HepG2 (cell line): ENCODE measurements around the gene IRS1. TPM values are rescaled to one million over a fixed set of nuclear protein-coding genes. Genes with fewer than 3 reads are reported as not detected.

ENCODE experiments used
- CBX2 ChIP-seq, 2 experiments: fragments of 200-600 bp in 1 of 2; sonication (generic); formaldehyde crosslinking in 1 of 2; IDR thresholded peaks; 2 replicates each; pipeline versions ENCODE4 v1.7.0 to v1.8.1; 2018 to 2022; ENCODE audit warnings: low read depth in 2 of 2, low read length in 1 of 2, mild to moderate bottlenecking in 1 of 2, missing genetic modification reagents in 1 of 2
- DNMT1 ChIP-seq: sonication (generic); formaldehyde crosslinking; IDR thresholded peaks from 2 replicates; pipeline ENCODE4 v1.5.1; 2020; ENCODE audit warnings: mild to moderate bottlenecking, missing genetic modification reagents
- GATA4 ChIP-seq: sonication (generic); IDR thresholded peaks from 2 replicates; pipeline ENCODE4 v1.6.1; 2016; ENCODE audit warnings: antibody characterized with exemption, low read depth, borderline replicate concordance
- MLLT10 ChIP-seq: sonication (generic); formaldehyde crosslinking; IDR thresholded peaks from 2 replicates; pipeline ENCODE4 v1.4.0; 2020; ENCODE audit warnings: missing genetic modification reagents
- NR2F1 ChIP-seq, 2 experiments: fragments of 450-650 bp in 1 of 2; formaldehyde crosslinking in 1 of 2; IDR thresholded peaks; 2 replicates each; pipeline versions ENCODE4 v1.5.0 to v1.6.1; 2016 to 2020; ENCODE audit warnings: mild to moderate bottlenecking in 1 of 2, missing compliant biosample characterization in 1 of 2, missing genetic modification reagents in 1 of 2, moderate library complexity in 1 of 2
- POGZ ChIP-seq: sonication (generic); formaldehyde crosslinking; IDR thresholded peaks from 2 replicates; pipeline ENCODE4 v1.4.0; 2020; ENCODE audit warnings: mild to moderate bottlenecking, missing genetic modification reagents
- REXO4 ChIP-seq: sonication (generic); formaldehyde crosslinking; IDR thresholded peaks from 2 replicates; pipeline ENCODE4 v1.8.0; 2022; ENCODE audit warnings: missing genetic modification reagents, mild to moderate bottlenecking, borderline replicate concordance
- SIX1 ChIP-seq: sonication (generic); formaldehyde crosslinking; IDR thresholded peaks from 2 replicates; pipeline ENCODE4 v1.4.0; 2020; ENCODE audit warnings: missing genetic modification reagents, borderline replicate concordance
- SNAPC2 ChIP-seq: sonication (generic); formaldehyde crosslinking; IDR thresholded peaks from 2 replicates; pipeline ENCODE4 v1.8.1; 2022; ENCODE audit warnings: mild to moderate bottlenecking, missing genetic modification reagents
- TOE1 ChIP-seq: sonication (generic); formaldehyde crosslinking; IDR thresholded peaks from 2 replicates; pipeline ENCODE4 v1.4.0; 2020; ENCODE audit warnings: mild to moderate bottlenecking, missing genetic modification reagents
- TP53 ChIP-seq: sonication (generic); formaldehyde crosslinking; conservative IDR thresholded peaks from 2 replicates; pipeline ENCODE4 v1.4.0; 2020; ENCODE audit warnings: missing genetic modification reagents
- XBP1 ChIP-seq: sonication (generic); formaldehyde crosslinking; IDR thresholded peaks from 2 replicates; pipeline ENCODE4 v1.5.0; 2020; ENCODE audit warnings: missing genetic modification reagents
- YEATS4 ChIP-seq: sonication (generic); formaldehyde crosslinking; IDR thresholded peaks from 2 replicates; pipeline ENCODE4 v1.4.0; 2020; ENCODE audit warnings: missing genetic modification reagents, borderline replicate concordance
- ZBTB21 ChIP-seq: sonication (generic); formaldehyde crosslinking; IDR thresholded peaks from 2 replicates; pipeline ENCODE4 v1.4.0; 2020; ENCODE audit warnings: missing genetic modification reagents
- ZBTB3 ChIP-seq: sonication (generic); formaldehyde crosslinking; IDR thresholded peaks from 2 replicates; pipeline ENCODE4 v1.4.0; 2020; ENCODE audit warnings: low read depth, mild to moderate bottlenecking, moderate library complexity, missing genetic modification reagents, borderline replicate concordance
- ZMYM2 ChIP-seq: sonication (generic); formaldehyde crosslinking; IDR thresholded peaks from 2 replicates; pipeline ENCODE4 v1.8.0; 2022; ENCODE audit warnings: mild to moderate bottlenecking, missing genetic modification reagents
- ZNF335 ChIP-seq: sonication (generic); formaldehyde crosslinking; IDR thresholded peaks from 2 replicates; pipeline ENCODE4 v1.4.0; 2020; ENCODE audit warnings: missing genetic modification reagents
- ZNF34 ChIP-seq: sonication (generic); formaldehyde crosslinking; IDR thresholded peaks from 2 replicates; pipeline ENCODE4 v1.4.0; 2020; ENCODE audit warnings: mild to moderate bottlenecking, missing genetic modification reagents, borderline replicate concordance
- ZNF496 ChIP-seq: sonication (generic); formaldehyde crosslinking; IDR thresholded peaks from 2 replicates; pipeline ENCODE4 v1.8.1; 2023; ENCODE audit warnings: mild to moderate bottlenecking, moderate library complexity, missing genetic modification reagents; ENCODE audit not compliant: insufficient replicate concordance
- ZNF644 ChIP-seq: IDR thresholded peaks from 2 replicates; pipeline ENCODE4 v1.6.1; 2016; ENCODE audit warnings: low read depth
- ZNF772 ChIP-seq: sonication (generic); formaldehyde crosslinking; IDR thresholded peaks from 2 replicates; pipeline ENCODE4 v1.5.0; 2020; ENCODE audit warnings: mild to moderate bottlenecking, missing genetic modification reagents
- ZNF883 ChIP-seq: sonication (generic); formaldehyde crosslinking; IDR thresholded peaks from 2 replicates; pipeline ENCODE4 v1.5.1; 2020; ENCODE audit warnings: mild to moderate bottlenecking, missing genetic modification reagents; ENCODE audit errors: not compliant biosample characterization
- polyA plus RNA-seq, 8 experiments: library from polyadenylated mRNA; depleted of rRNA in 3 of 8; stranded (reverse) in 7 of 8; unstranded in 1 of 8; fragments of >200 nt; fragmentation: Illumina TruSeq in 4 of 8; extraction: Trizol in 4 of 8; gene quantifications; 2 replicates each; pipeline versions ENCODE4 v1.2.1 to v1.2.3, GENCODE V29; 2011 to 2016; ENCODE audit warnings: low read depth in 4 of 8, missing spikeins in 1 of 8, mixed read lengths in 1 of 8; ENCODE audit not compliant: insufficient read depth in 1 of 8
- total RNA-seq, 5 experiments: library from RNA; depleted of rRNA; stranded (reverse); fragments of >200 nt; fragmentation: Illumina TruSeq; extraction: Trizol; gene quantifications; 2 replicates each; pipeline ENCODE4 v1.2.3, GENCODE V29; 2016; ENCODE audit warnings: low read depth in 1 of 5
- TF ChIP-seq, protein P1 (sequence below): sonication (generic); formaldehyde crosslinking; IDR thresholded peaks from 2 replicates; pipeline ENCODE4 v1.4.0; 2020; ENCODE audit warnings: missing genetic modification reagents
- TF ChIP-seq, protein P2 (sequence below): IDR thresholded peaks from 2 replicates; pipeline ENCODE4 v1.6.1; 2016; ENCODE audit warnings: low read depth
- TF ChIP-seq, protein P3 (sequence below): sonication (generic); formaldehyde crosslinking; IDR thresholded peaks from 2 replicates; pipeline ENCODE4 v1.5.0; 2020; ENCODE audit warnings: missing genetic modification reagents

IRS1 gene
- total and polyA plus RNA-seq, 2 of the 13 experiments (the other 11 are each of a cell fraction or from before 2014, with no cell fraction given) = 8.7 to 9.0 TPM

DNA sequence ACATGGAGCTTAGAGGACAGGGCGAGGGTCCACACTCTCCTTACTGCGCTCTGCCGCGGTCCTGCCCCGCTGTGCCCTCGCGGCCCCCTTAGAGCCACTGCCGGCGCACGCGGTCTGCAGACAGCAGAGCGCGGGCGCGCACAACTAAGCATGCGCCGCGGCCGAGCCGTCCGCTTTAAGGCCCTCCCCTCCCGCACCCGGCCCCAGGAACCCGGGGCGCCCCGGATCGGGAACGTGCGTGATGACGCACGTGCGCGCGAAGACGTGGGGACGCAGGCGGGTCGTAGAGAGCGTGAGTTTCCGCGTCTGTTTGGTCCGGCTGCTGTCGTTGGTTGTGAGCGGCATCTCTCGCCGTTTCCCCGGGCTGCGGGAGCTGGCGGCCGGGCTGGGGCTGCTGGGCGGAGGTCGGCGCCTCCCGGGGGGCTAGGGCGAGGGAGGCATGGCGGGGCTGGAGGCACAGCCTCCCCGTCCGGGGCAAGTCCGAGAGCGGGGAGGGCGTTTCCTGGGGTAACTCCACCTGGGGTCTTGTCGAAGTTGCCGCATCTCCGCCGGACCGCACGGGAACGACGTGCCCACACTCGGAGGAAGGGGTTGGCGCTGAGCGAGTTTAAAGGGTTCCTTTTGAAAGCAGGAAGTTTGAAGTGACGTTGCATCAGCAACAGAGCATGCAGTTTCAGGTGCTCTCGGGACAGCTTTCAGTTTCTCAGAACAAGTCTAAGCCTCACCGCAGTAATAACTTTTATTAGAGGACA lies 36.4 kb upstream of the IRS1 start, which contains the start of gene RHBDD1 (continued):
- TF ChIP-seq, protein P1, sequence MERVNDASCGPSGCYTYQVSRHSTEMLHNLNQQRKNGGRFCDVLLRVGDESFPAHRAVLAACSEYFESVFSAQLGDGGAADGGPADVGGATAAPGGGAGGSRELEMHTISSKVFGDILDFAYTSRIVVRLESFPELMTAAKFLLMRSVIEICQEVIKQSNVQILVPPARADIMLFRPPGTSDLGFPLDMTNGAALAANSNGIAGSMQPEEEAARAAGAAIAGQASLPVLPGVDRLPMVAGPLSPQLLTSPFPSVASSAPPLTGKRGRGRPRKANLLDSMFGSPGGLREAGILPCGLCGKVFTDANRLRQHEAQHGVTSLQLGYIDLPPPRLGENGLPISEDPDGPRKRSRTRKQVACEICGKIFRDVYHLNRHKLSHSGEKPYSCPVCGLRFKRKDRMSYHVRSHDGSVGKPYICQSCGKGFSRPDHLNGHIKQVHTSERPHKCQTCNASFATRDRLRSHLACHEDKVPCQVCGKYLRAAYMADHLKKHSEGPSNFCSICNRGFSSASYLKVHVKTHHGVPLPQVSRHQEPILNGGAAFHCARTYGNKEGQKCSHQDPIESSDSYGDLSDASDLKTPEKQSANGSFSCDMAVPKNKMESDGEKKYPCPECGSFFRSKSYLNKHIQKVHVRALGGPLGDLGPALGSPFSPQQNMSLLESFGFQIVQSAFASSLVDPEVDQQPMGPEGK = peak; percentile 61
- TF ChIP-seq ZBTB3 (no peak), TP53 (no peak), NR2F1 (CRISPR knock-in tag; IDR thresholded peaks at IDR 0.05) (no peak), ZNF34 (CRISPR knock-in tag) (peak; percentile 45; the same call in 1 of the 2 replicates), CBX2 (IDR thresholded peaks at IDR 0.05; ENCODE audit: low read depth, low read length) (no peak), CBX2 (CRISPR knock-in tag; IDR thresholded peaks at IDR 0.05; ENCODE audit: low read depth) (no peak), POGZ (CRISPR knock-in tag) (peak; percentile 98), ZBTB21 (CRISPR knock-in tag) (no peak), GATA4 (no peak), ZNF644 (CRISPR knock-in tag) (no peak), ZNF335 (CRISPR knock-in tag) (no peak), DNMT1 (peak; percentile 96), ZNF883 (CRISPR knock-in tag) (peak; percentile 96), ZNF772 (CRISPR knock-in tag) (no peak), ZNF496 (CRISPR knock-in tag) (no peak), YEATS4 (CRISPR knock-in tag) (peak; percentile 54), SIX1 (no peak), XBP1 (CRISPR knock-in tag) (no peak; the same call in 1 of the 2 replicates), SNAPC2 (CRISPR knock-in tag) (no peak), TOE1 (no peak; the same call in 1 of the 2 replicates), REXO4 (CRISPR knock-in tag) (no peak), MLLT10 (CRISPR knock-in tag) (no peak), ZMYM2 (CRISPR knock-in tag) (peak; percentile 92)
- TF ChIP-seq, protein P2, sequence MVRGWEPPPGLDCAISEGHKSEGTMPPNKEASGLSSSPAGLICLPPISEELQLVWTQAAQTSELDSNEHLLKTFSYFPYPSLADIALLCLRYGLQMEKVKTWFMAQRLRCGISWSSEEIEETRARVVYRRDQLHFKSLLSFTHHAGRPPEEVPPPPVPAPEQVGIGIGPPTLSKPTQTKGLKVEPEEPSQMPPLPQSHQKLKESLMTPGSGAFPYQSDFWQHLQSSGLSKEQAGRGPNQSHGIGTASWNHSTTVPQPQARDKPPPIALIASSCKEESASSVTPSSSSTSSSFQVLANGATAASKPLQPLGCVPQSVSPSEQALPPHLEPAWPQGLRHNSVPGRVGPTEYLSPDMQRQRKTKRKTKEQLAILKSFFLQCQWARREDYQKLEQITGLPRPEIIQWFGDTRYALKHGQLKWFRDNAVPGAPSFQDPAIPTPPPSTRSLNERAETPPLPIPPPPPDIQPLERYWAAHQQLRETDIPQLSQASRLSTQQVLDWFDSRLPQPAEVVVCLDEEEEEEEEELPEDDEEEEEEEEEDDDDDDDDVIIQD = no peak; the same call in 1 of the 2 replicates
- TF ChIP-seq, protein P3, sequence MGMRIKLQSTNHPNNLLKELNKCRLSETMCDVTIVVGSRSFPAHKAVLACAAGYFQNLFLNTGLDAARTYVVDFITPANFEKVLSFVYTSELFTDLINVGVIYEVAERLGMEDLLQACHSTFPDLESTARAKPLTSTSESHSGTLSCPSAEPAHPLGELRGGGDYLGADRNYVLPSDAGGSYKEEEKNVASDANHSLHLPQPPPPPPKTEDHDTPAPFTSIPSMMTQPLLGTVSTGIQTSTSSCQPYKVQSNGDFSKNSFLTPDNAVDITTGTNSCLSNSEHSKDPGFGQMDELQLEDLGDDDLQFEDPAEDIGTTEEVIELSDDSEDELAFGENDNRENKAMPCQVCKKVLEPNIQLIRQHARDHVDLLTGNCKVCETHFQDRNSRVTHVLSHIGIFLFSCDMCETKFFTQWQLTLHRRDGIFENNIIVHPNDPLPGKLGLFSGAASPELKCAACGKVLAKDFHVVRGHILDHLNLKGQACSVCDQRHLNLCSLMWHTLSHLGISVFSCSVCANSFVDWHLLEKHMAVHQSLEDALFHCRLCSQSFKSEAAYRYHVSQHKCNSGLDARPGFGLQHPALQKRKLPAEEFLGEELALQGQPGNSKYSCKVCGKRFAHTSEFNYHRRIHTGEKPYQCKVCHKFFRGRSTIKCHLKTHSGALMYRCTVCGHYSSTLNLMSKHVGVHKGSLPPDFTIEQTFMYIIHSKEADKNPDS (CRISPR knock-in tag) = 0 out of 2 replicates have a peak, but pooled peaks have one; percentile 17
